ENCODE measurements around the gene BCL7C. TPM values are rescaled to one million over a fixed set of nuclear protein-coding genes. Genes with fewer than 3 reads are reported as not detected.

BCL7C gene
- total and polyA plus RNA-seq, 2 of the 8 experiments (the other 6 are each of a cell fraction or from before 2014, with no cell fraction given): 8.6 to 17.2 TPM

- TF ChIP-seq NANOG (IDR thresholded peaks at IDR 0.05; ENCODE audit: insufficient read depth, low read depth, low read length, poor library complexity, severe bottlenecking) (no peak), JUND (IDR thresholded peaks at IDR 0.05; ENCODE audit: low read length) (no peak), BRCA1 (IDR thresholded peaks at IDR 0.05; ENCODE audit: low read depth, low read length) (no peak), TBP (IDR thresholded peaks at IDR 0.05; ENCODE audit: low read depth, low read length) (peak; percentile 73; the same call in 1 of the 2 replicates), POLR2AphosphoS5 (IDR thresholded peaks at IDR 0.05; ENCODE audit: low read depth, low read length) (peak; percentile 84; the same call in 1 of the 2 replicates), USF2 (IDR thresholded peaks at IDR 0.05; ENCODE audit: low read length) (peak; percentile 40; the same call in 1 of the 2 replicates), TAF1 (IDR thresholded peaks at IDR 0.05; ENCODE audit: low read depth, low read length) (peak; percentile 75), SAP30 (IDR thresholded peaks at IDR 0.05; ENCODE audit: insufficient read depth, insufficient replicate concordance, low read length) (peak; percentile 21), CHD2 (IDR thresholded peaks at IDR 0.05; ENCODE audit: low read length) (0 out of 2 replicates have a peak, but pooled peaks have one; percentile 40), ASH2L (IDR thresholded peaks at IDR 0.05; ENCODE audit: low read length) (peak; percentile 74)
Observed at GRCh38 chr16:30922960-30923535, 29.2 kb upstream of the BCL7C start (continued).
